Measurements from ENCODE around the gene OPRL1. TPM values are rescaled to one million over a fixed set of nuclear protein-coding genes. Genes with fewer than 3 reads are reported as not detected.

The OPRL1 gene
- total RNA-seq, 1 donor from 2014 or later: 1.4 TPM

DNA sequence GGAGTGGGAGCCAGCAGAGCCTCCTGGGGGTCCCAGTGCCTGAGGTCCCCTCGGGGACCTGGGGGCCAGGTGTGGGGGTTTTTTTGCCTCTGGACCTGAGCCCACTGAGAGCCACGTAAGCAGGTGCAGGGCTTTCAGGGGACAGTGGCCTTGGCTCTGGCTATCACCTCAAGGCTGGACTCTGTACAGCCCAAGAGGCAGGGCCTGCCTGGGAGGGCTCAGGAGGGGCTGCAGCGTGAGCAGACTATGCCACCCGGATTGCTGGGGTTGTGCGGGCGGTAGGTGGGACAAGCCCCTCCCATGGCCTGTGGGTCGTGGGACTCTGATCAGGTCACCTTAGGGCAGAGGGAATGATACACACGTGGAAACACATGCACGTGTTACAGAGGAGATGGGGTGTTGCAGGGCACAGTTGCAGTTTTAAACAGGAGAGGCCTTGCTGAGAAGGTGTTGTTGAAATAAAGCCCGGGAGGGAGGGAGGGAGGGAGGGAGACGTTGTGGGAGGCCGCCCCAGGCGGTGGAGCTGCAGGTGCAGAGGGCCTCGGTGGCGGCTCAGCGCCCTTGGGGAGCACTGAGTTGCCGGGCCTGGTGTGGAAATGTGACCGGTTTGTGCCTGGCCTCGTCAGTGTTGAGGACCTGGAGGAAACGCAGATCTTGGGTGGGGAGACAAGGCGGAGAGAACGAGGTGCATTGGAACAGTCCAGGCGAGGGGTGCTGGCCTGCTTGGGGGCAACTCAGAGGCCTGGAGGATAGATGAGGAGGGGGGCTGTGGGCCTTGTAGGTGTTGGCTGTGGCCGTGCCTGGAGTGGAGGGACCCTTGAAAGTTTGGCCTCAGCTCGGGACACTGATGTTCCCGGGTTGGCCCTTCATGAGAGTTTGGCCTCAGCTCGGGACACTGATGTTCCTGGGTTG, 14.6 kb upstream of the OPRL1 start:
- Mint-ChIP-seq H3K4me1 (peaks cover 58% of the 10 kb centered on the region), H3K36me3 (ENCODE audit: low read depth) (peaks cover 2% of the 10 kb centered on the region), H3K27me3 (no peaks in the 10 kb centered on the region), H3K27ac (peak overlapping the region; percentile 78), H3K9me3 (no peaks in the 10 kb centered on the region), H3K4me3 (peak overlapping the region; percentile 52)
- no peak for DNase-seq
- ChIA-PET CTCF (interaction anchor here (1.4 to 2.3 kb wide), 2 partner anchors 12 to 26 kb away, joined by 8 to 12 read pairs; no protein-coding TSS in a partner anchor), POLR2A (interaction anchor here (0.6 to 5.6 kb wide), 9 partner anchors 12 to 1441 kb away, joined by 3 to 77 read pairs (median 5); partner anchors contain the start of genes GMEB2, OPRL1, RGS19 and TPD52L2)
- TF ChIP-seq, protein P1, sequence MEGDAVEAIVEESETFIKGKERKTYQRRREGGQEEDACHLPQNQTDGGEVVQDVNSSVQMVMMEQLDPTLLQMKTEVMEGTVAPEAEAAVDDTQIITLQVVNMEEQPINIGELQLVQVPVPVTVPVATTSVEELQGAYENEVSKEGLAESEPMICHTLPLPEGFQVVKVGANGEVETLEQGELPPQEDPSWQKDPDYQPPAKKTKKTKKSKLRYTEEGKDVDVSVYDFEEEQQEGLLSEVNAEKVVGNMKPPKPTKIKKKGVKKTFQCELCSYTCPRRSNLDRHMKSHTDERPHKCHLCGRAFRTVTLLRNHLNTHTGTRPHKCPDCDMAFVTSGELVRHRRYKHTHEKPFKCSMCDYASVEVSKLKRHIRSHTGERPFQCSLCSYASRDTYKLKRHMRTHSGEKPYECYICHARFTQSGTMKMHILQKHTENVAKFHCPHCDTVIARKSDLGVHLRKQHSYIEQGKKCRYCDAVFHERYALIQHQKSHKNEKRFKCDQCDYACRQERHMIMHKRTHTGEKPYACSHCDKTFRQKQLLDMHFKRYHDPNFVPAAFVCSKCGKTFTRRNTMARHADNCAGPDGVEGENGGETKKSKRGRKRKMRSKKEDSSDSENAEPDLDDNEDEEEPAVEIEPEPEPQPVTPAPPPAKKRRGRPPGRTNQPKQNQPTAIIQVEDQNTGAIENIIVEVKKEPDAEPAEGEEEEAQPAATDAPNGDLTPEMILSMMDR (IDR thresholded peaks at IDR 0.05): no peak
- ATAC-seq (ENCODE audit: low read depth): peak; percentile 9
- intact Hi-C loops (cut with micrococcal nuclease): loop anchor here (10.0 kb wide), 1 partner anchor 441 kb away; the partner anchor contains the start of gene GMEB2

DNA sequence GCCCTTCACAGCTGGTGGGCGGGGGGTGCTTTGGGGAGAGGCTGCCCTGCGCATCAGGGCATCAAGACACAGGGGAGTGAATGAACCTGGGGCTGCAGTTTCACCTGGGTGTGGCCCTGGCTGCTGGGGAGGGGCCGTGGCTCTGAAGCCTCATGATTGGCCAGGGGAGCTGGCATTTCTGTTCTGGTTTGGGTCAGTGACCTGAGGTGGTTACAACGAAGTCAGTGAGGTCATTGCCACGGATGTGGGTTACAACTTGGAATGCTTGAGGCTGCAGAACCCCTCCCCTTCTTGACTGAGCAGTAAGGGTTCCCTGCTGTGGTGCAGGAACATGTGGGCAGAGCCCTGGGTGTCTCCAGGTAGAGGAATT, 13.9 kb upstream of the OPRL1 start:
- POLR2A ChIA-PET: interaction anchor here (0.6 to 5.6 kb wide), 6 partner anchors 12 to 545 kb away, joined by 3 to 77 read pairs (median 4); partner anchors contain the start of genes GMEB2, OPRL1, RGS19 and UCKL1
- DNase-seq (peak; percentile 40), ATAC-seq (ENCODE audit: low read depth) (peak; percentile 61)
- CTCF ChIA-PET: interaction anchor here (1.4 to 2.3 kb wide), 2 partner anchors 12 to 26 kb away, joined by 8 to 12 read pairs; no protein-coding TSS in a partner anchor
- Mint-ChIP-seq H3K4me3 (peak overlapping the region; percentile 52), H3K27me3 (no peaks in the 10 kb centered on the region), H3K4me1 (peaks cover 62% of the 10 kb centered on the region), H3K36me3 (ENCODE audit: low read depth) (peaks cover 2% of the 10 kb centered on the region), H3K27ac (peak overlapping the region; percentile 78), H3K9me3 (no peaks in the 10 kb centered on the region)
- TF ChIP-seq, protein P1 (IDR thresholded peaks at IDR 0.05): no peak
- intact Hi-C loops (cut with micrococcal nuclease): loop anchor here (10.0 kb wide), 1 partner anchor 441 kb away; the partner anchor contains the start of gene GMEB2

DNA sequence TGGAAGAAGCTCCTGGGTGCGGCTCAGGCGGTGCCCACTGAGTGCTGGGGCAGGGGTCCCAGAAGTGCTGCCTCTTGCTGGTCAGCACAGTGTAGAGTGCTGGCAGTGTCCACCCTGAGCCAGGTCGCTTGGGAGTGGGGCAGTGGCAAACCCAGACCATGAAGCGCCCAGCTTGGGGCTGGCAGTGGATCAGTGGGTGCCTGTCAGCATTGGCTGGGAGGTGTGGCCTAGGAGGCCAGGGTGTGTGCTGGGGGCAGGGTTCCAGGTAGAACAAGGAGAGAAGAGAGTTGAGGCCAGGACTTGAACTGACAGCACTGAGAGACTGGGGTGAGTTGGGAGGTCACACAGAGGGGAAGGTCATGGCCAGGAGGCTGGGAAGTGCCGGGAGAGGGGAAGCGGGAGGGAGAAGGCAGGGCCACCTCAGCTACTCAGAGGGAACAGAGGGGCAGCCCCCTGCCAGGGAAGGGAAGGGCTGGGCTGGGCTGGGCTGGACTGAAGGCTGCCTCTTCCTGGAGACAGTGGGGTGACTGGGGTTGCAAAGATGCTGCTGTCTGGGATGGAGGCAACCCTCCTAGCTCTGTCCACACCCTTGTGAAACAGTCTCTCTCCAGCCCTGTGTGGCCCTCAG, 12.8 kb upstream of the OPRL1 start:
- TF ChIP-seq, protein P1 (IDR thresholded peaks at IDR 0.05): no peak
- DNase-seq (no peak), ATAC-seq (ENCODE audit: low read depth) (no peak)
- Mint-ChIP-seq H3K4me1 (peaks cover 73% of the 10 kb centered on the region), H3K9me3 (no peaks in the 10 kb centered on the region), H3K27ac (peak overlapping the region; percentile 46), H3K27me3 (no peaks in the 10 kb centered on the region), H3K4me3 (no peak overlapping the region), H3K36me3 (ENCODE audit: low read depth) (peaks cover 2% of the 10 kb centered on the region)
- POLR2A ChIA-PET: interaction anchor here (0.6 to 5.6 kb wide), 2 partner anchors 10 to 54 kb away, joined by 4 to 77 read pairs; partner anchors contain the start of genes OPRL1 and RGS19
- intact Hi-C loops (cut with micrococcal nuclease): loop anchor here (10.0 kb wide), 1 partner anchor 442 kb away; the partner anchor contains the start of gene GMEB2
- CTCF ChIA-PET: interaction anchor here (1.4 to 2.3 kb wide), 2 partner anchors 11 to 28 kb away, joined by 8 to 12 read pairs; no protein-coding TSS in a partner anchor

DNA sequence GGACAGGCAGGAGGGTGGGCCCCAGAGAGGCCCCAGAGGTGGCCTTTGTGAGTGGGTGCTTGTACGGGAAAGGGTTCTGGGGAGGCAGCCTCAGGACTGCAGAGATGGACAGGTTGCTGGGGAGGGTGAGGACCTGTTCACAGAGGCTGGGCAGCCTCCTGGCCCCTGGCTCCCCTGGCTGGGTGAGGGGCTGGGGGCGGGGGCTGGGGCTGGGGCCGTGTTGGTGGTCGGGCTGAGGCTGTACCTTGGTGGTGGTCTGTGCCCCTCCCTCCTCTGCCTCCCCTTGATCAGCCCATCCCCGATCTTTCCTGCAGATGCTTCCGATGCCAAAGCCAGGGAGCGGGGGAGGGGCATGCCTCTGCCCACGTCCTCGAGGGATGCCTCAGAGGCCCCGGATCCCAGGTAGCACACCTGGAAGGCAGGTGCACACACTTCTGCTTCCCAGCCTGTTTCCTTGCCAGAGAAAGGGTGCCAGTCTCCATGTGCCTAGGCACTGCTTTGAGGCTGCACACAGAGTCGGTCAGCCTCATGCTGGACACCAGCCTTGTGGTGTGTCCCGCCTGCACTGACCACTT, 12.1 kb upstream of the OPRL1 start:
- Mint-ChIP-seq H3K4me1 (peaks cover 77% of the 10 kb centered on the region), H3K27me3 (no peaks in the 10 kb centered on the region), H3K36me3 (ENCODE audit: low read depth) (peaks cover 7% of the 10 kb centered on the region), H3K4me3 (no peak overlapping the region), H3K27ac (no peak overlapping the region), H3K9me3 (no peaks in the 10 kb centered on the region)
- ATAC-seq (ENCODE audit: low read depth) (no peak), DNase-seq (no peak)
- CTCF ChIA-PET: interaction anchor here (1.2 kb wide), 2 partner anchors 8 to 26 kb away, joined by 3 to 5 read pairs; no protein-coding TSS in a partner anchor
- intact Hi-C loops (cut with micrococcal nuclease): loop anchor here (10.0 kb wide), 1 partner anchor 443 kb away; the partner anchor contains the start of gene GMEB2
- TF ChIP-seq, protein P1 (IDR thresholded peaks at IDR 0.05): no peak
- POLR2A ChIA-PET: interaction anchor here (0.6 to 5.6 kb wide), 2 partner anchors 10 to 24 kb away, joined by 6 to 77 read pairs; partner anchors contain the start of genes OPRL1 and RGS19

Data from activated B cell treated with CpG ODN at 0.5 μM for 24 hours (primary cell).